NCI-H524 treated with DMSO at 0.1 percent for 48 hours (cell line): Measurements from ENCODE around the gene FICD.
"Not testable (repeated sequence)": the region's sequence is repeated elsewhere in the genome, so short reads cannot be mapped to it uniquely, and the experiment has no call there.

ENCODE experiments used
- DNase-seq: peaks from one replicate; lab custom pipeline; 2025; lab: John Stamatoyannopoulos, UW

The FICD gene

DNA sequence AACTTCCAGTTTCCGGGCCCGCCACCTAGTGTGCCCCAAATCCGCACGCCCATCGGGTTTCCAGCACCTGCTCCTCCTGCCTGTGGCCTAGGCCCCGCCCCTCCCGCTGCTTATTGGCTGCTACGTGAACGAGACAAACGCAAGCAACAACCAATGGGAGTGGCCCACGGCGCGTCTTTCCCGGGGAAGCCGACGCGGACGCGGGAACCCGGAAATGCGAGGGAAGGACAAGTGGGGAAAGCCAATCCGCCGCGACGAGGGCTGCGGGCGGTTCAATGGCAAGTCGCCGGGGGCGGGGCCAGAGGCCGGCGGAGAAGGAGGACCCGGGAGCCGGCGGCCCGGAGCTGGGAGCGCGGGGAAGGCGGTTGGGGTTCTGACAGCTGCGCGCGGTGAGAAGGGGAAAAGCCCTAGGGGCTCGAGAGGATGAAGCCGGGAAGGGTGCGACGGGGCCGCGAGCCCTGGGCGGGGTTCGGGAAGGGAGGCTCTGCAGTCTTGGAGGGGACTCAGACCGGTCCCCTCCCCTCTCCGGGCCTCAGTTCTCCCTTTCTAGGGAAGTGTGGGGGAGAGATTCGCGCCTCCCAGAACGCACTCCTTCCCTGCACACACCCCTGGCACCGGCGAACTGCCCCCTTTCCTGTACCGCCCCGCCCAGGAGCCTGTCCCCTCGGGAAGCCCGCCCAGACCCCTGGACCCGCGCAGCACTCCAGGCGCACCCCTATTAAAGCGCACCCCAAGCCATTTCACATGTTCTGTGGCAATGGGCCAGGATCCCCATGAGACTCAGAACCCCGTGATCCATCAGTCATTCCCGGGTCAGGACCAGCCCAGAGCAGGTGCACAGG, at the start of gene FICD:
Gene FICD (plus strand): TSS at position 305 of the 842 bp plus-strand sequence. CDS start 1,696 bp downstream, outside the sequence.
- DNase-seq = peak; percentile 87

DNA sequence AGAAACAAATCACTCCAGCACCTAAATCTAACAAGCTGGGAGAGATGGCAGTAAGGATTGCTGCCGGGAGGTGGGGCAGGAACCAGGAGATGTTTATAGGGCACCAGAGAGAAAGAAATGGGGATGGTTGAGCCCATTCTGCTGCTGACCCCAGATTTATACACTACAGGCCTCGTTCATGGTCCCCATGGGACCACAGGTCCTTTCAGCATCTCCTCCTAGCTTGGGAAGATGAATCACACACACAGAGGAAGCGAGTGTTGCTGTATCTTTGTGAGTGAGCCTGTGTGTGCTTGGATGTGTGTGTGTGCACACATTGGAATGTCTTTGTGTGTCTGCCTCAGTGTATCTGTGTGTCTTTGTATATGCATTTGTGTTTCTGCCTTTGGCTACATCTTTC, 49.7 kb upstream of the FICD start:
- no peak for DNase-seq

DNA sequence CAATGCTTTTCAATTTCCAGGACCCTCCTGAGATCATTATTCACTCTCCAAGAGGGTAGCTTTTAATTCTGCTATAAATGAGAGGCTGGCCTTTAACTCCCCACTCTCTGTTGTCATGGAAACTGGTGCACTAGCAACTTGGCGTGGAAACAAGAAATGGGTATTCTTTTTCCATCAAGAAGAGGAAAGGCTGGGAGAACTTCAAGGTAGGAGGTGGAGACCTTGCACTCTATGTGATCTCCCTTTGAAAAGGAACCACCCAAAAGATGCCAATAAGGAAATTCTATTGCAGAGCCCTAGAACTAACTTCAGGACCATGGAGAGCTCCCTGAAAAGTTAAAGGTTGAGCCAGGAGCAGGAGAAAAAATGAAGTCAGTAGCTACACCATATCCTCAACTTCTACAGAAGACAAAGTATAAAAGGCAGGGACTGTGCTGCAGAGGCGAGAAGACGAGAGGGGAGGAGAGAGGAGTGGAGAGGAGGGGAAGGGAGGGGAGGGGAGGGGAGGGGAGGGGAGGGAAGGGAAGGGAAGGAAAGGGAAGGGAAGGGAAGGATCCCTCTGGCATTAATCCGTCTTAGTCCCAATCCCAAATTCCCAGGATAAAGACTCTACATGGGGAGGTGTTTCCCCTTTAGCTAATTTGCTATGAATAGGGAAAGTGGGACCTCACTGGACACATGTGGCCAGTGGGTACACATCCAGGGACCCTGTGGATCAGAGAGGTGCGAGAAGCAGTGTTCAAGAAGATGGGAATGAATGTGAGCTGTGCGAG, 46.7 kb upstream of the FICD start:
- DNase-seq = no peak

DNA sequence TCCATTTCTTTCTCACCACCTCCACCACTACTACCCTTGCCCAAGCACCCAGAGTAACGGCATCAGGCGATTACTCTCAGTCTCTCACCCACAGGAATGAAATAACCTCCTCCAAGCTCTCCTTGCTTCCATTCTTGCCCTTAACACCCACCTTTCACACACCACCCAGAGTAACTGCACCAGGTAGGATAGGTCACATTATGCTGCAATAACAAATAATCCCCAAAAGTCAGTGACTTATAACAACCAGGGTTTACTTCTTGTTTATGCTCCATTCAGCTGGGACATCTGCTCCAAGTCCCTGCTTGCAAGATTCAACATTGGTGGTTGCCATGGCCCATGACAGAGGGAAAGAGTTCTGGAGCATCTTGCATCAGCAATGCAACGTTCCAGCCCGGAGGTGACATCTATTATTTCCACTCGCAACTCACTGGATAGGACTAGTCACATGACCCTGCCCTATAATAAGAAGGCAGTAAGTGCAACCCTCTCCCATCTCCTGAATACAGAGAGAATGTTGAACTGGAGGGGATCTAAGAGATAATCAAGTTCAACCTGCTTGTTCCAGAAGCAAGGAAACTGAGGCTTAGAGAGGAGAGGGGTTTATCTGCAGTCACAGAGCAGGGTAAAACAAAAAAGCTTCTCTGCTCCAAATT, 41.5 kb upstream of the FICD start:
- DNase-seq = no peak

DNA sequence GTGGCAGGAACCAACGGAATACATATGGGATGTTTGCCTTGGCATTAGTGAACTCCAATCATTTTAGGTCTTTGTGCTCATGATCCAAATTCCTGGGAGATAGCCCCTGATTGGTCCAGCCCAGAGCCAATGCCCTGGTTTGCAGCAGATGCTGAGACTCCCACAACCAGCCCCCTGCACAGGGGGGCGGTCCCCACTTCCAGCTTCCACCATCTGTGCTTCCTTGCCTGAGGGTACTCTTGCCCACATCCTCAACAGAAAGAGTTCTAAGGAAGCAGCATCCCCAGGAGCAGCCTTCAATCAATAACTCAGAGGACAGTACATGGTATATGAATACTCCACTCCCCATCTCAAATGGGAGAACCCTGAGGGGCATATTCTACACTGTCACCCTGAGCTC, 39.7 kb upstream of the FICD start:
- DNase-seq = peak; percentile 89

DNA sequence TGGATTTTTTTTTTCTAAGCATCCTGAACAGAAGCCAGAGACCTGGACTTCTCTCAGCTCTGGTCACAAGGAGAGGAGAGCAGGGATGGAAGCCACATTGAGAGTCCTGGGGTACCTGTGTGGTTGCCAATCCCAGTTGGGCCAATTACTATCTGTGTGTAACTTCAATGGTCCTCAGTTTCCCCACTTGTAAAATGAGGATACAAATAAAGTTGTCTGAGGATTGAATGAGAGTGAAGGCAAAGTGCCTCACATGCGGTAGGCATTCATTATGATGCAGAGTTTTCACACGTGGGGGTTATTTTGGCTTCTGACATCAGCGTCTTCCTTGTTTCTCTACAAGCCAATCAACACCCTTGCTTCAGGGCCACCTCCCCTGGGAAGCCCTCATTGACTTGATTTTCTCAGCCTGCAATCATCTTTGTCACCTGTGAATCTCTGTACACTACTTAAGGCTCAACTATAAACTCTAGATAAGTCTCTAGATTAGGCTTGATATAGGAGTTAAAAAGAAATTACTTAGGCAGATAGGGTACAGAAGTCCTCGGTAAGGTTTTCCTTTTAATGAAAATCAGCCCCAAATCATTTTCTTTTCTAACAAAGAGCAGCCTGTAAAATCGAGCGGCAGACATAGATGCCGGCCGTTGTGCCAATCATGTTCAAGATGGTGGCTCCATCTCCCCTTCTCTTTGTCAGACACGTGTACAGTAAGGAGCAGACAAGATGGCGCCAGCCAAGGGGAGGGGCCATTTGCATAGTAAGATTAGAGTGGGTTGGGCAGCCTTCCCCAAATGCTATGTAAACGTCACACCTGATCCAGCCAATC, 37.8 kb upstream of the FICD start:
- DNase-seq = no peak

DNA sequence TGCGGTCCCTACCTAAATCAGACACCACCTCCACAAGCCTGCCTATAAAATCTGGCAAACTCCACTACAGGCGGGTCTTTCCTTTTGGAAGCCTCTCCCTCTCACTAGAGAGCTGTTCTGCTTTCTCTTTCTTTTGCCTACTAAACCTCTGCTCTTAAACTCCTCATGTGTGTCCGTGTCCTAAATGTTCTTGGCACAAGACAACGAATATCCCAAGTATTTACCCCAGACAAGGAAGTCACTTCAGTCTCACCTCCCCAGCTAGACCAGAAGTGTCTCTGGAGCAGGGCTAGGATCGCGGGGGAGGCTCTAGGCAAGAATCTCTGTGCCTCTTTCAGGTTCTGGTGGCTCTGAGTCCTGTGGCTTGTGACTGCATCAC, 37.2 kb upstream of the FICD start:
- no peak for DNase-seq

DNA sequence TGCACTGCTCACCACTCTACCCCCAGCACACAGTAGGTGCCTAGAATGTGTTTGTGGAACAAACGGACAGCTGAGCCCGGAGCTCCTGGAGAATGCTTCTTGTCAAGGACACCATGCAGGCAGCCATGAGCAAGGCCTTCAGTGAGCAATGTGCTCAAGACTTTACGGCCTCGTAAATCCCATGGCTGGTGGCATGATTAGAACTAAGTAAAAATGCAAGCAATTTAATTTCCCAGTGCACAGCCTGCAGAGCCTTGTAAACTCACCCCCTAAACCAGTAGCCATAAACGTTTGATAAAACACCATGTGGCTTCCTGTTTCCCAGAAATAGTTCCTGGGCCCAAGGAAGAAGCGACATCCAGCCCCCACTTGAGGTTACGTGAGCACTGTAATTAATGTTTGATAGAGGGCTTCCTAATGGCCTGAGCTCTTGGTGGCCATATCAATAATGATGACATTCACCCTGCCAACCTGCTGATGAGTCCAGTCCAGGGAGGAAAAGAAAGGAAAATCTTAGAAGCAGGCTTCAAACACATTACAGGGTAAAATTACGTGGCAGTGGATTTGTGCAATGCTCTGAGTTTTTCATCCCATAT, 36.4 kb upstream of the FICD start:
- no peak for DNase-seq

DNA sequence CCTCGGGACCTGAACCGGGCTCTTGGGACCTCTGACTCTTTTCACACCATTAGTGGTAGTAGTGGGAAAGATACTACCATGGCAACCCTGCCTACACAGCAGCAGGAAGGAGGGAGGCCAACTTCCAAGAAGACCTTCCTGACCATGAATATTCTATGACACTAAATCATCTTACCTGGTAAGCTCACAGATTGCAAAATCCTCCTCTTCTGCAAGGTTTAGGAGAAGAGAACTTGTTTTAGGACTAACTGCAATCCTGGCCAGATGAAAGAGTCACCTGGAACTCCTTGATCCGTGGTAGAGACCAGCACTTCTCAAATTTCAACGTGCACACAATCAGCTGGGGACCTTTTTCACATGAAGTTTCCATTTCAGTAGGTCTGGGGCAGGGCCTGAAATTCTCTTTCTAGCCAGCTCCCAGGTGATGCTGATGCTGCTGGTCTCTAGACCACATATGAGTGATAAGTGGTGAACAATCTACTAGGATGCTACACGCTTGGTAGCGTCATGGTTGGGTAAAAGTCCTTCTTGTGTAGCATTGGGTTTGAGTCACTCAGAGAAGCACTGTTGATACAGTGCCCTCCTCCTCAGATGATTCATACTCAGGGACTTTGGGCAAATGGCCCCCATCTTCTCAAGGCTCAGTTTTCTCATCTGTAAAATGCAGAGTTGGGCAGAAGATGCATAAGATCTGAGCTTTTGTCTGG, 35.6 kb upstream of the FICD start:
- DNase-seq = no peak

DNA sequence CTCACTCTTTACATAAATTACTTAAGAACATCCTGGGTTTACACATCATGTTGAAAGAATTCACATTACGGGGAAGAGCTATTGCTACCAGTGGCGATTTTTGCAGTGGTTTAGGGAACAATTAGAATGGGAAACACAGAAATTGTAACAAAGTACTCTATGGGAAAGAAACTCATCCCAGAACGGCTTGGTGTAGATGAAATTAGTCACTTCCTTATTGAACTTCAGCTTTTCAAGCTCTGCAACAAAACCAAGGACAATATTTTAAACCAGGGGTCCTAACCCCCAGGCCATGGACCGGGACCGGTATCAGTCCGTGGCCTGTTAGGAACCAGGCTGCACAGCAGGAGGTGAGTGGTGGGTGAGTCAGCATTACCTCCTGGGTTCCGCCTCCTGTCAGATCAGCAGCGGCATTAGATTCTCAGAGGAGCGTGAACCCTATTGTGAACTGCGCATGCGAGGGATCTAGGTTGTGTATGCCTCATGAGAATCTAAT, 32.3 kb upstream of the FICD start:
- no peak for DNase-seq

DNA sequence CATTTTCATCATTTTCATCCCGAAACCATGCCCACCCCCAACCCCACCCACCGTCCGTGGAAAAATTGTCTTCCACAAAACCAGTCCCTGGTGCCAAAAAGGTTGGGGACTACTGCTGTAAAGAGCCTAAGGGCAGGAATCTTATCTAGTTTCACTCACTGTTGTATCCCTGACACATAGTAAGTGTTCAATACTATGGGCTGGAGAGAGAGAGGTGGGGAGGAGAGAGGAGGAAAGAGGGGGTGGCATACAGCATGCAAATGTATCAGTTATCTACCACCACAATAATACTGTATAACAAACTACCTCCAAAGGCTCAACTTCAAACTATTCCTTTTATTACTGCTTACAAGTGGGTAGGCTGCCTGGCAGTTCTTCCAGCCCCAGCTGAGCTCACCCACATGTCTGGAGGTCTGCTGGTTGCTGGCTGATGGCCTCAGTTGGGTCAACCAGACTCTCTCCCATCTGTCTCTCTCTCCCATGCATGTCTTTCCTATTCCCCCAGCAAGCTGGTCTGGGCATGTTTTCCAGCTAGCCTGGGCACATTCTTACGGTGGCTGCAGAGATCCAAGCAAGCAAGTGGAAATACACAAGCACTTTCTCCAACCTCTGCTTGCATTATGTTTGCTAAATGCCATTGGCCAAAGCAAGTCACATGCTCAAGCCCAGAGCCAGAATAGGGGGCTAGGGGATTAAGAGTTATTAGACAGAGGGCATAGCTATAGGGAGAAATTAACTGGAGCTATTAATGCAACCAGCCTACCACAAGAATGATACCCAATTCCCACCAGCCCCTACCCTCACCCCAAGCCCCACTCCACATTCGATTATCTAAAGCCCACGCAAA, 31.6 kb upstream of the FICD start:
- DNase-seq = peak; percentile 30

DNA sequence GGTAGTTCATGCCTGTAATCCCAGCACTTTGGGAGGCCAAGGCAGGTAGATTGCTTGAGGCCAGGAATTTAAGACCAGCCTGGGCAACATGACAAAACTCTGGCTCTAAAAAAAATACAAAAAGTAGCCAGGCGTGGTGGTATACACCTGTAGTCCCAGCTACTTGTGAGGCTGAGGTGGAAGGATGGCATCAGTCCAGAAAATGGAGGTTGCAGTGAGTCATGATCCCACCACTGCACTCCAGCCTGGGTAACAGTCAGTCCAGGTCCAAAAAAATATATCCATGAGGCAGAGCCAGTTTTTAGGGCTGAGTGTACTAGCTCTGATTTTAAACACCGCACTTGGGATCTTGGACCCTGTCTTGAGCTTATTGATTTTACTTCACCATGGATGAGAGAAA, 30.6 kb upstream of the FICD start:
- no peak for DNase-seq

DNA sequence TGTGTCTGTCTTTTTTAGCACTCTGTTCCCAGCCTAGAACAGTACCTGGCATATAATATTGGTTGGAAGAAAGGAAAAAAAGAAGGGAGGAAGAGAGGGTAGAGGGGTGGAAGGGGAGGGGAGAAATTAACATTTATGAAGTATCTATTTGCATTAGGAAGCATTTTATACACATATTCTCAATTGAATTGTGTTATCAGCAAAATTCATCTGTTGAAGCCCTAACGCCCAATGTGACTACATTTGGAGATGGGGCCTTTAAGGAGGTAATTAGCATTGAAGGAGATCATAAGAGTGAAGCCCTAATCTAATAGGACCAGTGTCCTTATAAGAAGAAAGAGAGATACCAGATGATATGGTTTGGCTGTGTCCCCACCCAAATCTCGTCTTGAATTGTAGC, 30.2 kb upstream of the FICD start:
- DNase-seq = no peak

DNA sequence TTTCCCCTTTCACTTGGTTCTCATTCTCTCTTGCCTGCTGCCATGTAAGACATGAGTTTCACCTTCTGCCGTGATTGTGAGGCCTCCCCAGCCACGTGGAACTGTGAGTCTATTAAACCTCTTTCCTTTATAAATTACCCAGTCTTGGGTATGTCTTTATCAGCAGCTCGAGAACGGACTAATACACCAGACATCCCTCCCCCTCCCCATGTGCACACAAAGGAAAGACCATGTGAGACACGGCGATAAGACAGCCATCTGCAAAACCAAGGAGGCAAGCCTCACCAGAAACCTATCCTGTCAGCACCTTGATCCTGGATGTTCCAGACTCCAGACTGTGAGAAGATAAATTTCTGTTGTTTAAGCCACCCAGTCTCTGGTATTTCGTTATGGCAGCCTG, 29.7 kb upstream of the FICD start:
- DNase-seq = not testable (repeated sequence)

DNA sequence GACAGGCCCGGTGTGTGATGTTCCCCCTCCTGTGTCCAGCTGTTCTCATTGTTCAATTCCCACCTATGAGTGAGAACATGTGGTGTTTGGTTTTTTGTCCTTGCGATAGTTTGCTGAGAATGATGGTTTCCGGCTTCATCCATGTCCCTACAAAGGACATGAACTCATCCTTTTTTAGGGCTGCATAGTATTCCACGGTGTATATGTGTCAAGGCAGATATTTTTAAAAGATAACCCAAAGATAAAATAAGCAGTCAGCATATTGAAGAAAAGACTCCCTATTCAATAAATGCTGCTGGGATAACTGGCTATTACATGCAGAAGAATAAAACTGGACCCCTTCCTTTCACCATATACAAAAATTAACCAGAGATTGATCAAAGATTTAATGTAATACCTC, 28.0 kb upstream of the FICD start:
- DNase-seq = not testable (repeated sequence)

DNA sequence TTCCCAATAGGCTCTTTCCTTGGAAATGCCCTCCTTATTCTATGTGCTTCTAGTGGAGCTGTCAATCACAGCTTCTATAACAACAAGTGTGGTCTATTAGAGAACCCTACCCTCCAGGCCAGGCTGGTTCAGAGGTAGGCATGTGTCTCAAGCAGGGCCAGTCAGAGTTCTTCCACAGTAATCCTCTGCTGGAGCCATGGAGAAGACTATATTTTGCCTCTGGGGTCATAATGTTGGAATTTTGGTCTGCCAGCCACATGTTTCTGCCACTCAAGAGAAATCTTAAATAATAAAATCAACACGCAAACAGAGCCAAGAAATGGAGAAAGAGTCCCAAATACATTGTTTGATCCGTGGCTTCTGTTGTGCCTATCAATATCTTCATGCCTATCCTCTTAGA, 23.8 kb upstream of the FICD start:
- no peak for DNase-seq

DNA sequence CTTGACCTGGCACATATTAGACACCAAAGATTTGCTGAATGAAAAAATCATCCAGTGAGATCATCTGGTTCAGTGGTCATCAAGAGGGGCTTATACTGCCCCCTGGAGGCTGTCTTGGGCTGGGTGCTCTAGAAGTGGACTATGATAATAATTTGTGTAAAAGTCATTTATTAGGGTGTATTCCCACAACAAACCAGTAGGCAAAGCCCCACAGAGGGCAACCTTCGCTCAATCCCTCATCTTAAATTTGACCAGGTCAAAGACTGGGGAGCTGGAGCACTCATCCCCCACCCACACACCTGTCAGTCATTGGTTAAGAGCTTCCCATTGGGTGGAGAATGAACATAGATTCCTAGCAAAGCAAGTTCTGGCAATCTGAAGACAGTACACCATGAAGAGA, 20.0 kb upstream of the FICD start:
- no peak for DNase-seq

DNA sequence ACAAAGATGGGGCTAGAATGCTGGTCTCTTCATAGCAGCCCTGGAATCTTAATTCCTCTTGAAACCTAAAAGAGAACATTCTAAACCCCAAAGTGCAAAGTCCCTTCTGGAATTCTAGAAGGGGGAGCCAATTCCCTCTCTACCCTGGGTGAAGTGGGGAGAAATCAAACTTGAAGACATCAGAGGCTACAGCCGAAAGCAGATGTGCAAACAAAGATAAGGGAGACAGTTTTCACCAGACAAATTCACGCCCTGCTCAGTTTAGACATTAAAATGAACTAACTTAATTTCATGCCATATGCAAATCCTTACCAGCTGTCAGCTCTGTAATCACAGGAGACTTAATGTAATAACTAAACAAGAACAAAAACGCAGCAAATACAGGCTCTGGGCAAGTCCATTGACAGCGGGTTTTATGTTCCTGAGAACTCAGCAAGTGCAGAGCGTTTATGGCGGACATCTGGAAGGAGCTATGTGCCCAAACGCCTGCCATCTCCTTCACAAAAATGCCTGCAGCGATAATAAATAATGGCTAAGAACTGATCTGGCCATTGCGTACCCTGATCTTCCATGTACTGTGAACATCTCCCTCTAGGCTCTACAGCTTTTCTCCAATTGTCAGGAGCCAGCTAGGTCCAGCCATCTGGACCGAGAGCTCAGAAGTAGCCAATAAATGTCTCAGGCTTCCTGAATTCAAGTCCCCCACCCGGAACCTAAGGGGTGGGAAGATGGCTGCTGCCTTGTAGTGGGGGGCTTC, 19.1 kb upstream of the FICD start:
- peak; percentile 14 for DNase-seq

DNA sequence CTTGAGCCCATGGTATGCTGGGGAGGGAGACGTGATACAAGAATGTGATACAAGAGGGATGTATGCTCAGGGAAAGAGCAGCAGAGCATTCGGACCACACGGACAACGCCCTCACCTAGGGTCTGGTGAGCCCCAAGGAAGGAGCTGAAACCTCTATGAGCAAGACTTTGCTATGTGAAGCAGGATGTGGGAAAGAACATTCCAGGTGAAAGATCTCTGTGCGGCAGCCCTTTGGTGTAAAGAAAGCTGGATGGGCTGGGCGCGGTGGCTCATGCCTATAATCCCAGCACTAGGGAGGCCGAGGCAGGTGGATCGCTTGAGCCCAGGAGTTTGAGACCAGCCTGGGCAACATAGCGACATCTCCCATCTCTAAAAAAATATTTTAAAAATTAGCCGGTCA, 16.9 kb upstream of the FICD start:
- no peak for DNase-seq
